Fibroblast of skin of right biceps (primary cell): ENCODE measurements around the gene WDR46.

ENCODE experiments used
- DNase-seq: peaks from one replicate; pipeline ENCODE4 v3.0.0-alpha.2; 2013

Gene WDR46

GRCh38 chr6:33259032-33259431, 30.0 kb downstream of the WDR46 start:
- DNase-seq, result no peak

DNA sequence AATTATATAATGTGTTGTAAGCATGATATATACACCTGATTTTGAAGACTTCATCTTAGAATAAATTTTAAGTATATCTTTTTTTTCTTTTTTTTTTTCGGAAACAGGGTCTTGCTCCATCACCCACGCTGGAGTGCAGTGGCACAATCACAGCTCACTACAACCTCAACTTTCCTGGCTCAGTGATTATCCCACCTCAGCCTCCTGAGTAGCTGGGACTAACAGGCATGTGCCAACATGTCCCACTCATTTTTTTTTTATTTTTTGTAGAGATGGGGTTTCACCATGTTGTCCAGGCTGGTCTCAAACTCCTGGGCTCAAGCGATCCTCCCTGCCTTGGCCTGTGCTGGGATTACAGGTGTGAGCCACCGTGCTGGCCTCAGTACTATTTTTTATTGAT, 34.4 kb downstream of the WDR46 start:
- DNase-seq, result no peak

- DNase-seq, result peak; percentile 84
These were observed 36.3 kb downstream of the WDR46 start for GRCh38 chr6:33252759-33253158.

- DNase-seq, result peak; percentile 66
These were observed 37.5 kb downstream of the WDR46 start for GRCh38 chr6:33251395-33252012.

GRCh38 chr6:33250731-33251130, 38.3 kb downstream of the WDR46 start:
- no peak for DNase-seq

GRCh38 chr6:33249732-33250630, 39.1 kb downstream of the WDR46 start:
- DNase-seq, result peak; percentile 87

GRCh38 chr6:33248932-33249731, 39.9 kb downstream of the WDR46 start:
- DNase-seq, result peak; percentile 99

DNA sequence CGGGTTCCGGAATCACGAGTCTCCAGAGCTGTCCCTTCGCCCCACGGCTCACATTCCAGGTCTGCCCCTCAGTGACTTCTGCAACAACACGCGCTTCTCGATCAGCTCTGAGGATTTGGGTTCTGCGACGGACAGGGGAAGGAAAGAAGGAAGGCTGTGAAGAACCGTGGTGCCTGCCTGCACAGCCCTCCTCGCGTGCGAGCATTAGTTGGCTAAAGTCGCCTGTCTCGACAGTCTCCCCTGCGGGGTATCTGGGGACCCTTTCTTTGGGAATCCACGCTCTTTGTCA, 40.5 kb downstream of the WDR46 start:
- DNase-seq, result peak; percentile 52

DNA sequence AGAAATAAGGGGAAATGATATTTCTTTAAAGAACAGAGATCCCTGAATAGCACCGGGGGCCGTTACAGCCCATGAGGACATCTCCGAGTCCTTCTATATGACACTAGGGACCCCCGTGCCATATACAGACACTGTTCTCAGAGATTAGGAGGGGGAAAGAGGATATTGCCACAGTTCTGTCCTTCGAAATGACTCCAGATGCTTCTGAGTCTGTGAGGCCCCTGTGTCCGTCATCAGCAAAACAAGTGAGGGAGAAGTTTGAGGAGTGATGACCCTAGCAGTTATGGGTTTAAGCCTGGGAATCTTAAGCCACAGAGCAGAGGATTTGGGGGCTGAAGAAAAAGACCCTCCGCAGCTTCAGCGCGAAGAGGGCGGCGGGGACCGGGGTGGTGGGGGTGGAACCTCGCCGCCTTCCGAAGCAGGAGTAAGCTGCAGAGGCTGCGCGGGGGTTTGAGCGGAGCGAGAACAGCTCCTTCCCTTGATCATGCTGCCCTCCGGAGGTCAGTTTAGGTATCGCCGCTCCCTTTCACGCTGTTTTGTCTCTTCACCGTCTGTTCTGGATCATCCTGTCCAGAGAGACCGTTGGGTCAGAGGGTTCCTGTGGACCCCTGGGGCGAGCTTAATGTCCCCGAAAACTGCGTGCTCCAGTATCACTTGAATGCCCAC, 40.9 kb downstream of the WDR46 start:
- peak; percentile 83 for DNase-seq

DNA sequence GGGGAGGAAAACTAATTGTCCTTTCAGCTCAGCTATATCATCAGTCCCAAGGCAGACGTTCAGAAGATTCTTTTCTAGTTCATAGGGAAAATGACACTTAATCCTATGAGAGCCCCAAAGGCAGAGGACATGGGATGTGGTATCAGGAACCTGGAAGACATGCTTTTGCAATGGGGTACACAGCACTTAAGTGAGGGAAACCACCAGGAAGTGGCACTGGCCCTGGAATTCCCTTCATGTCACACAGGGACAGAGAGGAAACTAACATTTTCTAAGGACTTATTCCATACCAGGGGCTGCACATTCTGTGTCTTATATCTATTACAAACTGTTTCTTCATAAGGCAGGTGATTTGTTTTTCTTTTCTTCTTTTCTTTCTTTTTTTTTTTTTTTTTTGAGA, 45.6 kb downstream of the WDR46 start:
- DNase-seq, result no peak

GRCh38 chr6:33241968-33242367, 47.1 kb downstream of the WDR46 start:
- DNase-seq, result no peak

- no peak for DNase-seq
These were observed 51.3 kb downstream of the WDR46 start for GRCh38 chr6:33237741-33238140.

DNA sequence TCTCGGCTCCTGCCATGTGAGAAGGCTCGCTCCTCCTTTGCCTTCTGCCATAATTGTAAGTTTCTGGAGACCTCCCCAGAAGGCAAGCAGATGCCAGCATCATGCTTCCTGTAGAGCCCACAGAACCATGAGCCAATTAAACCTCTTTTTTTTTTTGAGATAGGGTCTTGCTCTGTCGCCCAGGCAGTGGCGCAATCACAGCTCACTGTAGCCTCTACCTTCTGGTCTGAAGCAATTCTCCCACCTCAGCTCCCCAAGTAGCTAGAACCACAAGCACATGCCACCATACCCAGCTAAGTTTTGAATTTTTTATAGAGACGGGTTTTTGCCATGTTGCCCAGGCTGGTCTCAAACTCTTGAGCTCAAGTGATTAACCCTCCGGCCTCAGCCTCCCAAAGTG, 52.2 kb downstream of the WDR46 start:
- DNase-seq, result no peak

DNA sequence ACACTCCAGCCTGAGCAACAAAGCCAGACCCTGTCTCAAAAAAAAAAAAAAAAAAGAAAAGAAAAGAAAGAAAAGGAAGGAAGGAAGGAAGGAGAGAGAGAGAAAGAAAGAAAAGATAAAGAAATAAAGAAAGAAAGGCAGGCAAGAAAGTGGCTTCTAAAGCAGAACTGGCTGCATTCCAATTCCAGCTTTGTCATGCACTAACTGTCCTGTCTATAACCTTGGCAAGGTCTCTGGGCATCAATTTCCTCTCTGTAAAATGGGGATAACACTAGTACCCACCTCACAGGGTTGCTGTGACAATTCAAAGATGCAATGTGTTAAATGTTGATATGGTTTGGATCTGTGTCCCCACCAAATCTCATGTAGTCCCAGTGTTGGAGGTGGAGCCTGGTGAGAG, 52.7 kb downstream of the WDR46 start:
- no peak for DNase-seq

- no peak for DNase-seq
These were observed 53.8 kb downstream of the WDR46 start for GRCh38 chr6:33235221-33235634.
